HG03460 (cell line): ENCODE measurements around the gene BIN1.

Experiments used
- ATAC-seq: cut with Tn5 transposase; IDR thresholded peaks from one replicate; pipeline ENCODE4 v1.9.1; 2021; ENCODE audit not compliant: unreplicated experiment

BIN1 gene

DNA sequence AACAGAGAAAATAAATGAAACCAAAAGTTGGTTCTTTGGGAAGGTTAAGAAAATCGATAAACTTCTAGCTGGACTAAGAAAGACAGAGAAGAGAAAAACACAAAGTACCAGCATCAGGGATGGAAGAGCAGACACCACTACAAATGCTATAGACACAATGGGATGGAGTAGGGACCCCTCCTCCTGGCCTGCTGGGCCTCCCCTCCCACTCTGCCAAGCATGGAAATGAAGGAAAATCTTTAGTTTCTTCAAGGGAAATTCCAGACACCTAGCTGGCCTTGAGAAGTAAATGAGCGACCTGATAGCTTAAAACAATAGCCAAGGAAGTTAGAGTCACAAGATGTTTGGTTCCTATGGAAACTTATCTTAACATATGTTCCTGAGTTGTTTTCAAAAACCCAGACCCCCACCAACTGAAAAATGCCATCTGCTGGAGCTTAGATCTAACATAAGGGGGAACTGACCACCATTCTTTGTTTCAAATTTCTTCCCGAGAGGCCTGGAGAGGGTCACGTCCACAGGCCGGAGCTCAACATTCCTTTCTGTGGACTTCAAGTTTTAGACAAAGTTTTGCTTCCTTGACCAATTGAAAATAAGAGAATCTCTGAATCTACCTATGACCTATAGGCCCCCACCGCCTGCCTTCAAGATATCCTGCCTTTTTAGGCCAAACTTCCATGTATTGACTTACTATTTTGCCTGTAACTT lies 101.9 kb downstream of the BIN1 start:
- no peak for ATAC-seq

DNA sequence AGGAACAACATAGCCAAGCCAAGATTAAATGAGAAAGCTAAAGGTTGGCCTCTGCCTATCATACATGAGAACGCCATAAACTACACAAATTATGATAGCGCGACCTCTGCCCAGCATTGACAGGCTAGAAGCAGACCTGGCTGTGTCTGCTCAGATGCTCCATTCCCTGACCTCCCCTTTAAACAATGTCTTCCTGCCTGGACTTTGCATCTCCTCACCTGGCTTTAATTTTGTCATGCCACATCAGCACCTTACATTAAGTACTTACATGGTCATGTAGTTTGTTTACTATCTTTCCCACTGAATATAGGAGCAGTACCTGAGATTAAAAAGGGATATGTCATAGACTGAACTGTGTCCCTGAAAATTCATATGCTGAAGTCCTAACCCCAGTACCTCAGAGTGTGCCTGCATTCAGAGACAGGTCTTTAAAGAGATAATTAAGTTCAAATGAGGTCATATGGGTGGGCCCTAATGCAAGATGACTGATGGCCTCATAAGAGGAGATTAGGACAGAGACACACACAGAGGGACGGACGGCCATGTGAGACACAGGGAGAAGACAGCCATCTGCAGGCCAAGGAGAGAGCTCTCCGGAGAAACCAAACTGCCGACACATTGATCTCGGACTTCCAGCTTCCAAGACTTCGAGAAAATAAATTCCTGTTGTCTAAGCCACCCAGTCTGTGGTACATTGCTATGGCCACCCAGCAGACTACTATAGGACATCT lies 103.7 kb downstream of the BIN1 start:
- ATAC-seq = no peak

DNA sequence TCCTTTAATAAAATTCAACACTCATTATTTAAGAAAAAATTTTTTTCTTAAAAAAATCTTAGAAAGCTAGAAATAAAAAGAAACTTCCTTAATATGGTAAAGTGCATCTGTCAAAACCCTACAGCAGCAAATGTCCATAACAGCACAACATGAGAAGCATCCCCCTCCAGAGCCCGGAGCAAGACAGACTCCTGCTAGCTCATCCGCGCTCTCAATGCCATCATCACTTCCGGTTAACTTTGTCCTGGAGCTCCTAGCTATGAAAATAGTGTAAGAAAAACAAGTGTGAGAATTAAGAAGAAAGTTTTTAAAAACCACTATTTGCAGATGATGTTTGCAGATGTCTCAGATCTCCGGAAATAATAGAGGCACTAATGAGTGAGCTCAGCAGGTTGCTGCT lies 105.2 kb downstream of the BIN1 start:
- ATAC-seq = no peak

DNA sequence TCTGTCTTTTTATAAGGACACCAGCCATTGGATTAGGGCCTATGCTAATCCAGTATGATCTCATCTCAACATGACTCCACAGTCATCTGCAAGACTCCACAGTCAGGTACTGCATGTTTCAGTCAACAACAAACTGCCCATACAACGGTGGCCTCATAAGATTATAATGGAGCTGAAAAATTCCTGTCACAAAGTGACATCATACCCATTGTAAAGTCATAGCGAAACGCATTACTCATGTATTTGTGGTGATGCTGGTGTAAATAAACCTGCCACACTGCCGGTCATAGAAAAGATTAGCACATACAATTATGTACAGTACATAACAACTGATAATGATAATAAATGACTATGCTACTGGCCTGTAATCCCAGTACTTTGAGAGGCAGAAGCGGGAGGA lies 106.0 kb downstream of the BIN1 start:
- ATAC-seq = no peak

DNA sequence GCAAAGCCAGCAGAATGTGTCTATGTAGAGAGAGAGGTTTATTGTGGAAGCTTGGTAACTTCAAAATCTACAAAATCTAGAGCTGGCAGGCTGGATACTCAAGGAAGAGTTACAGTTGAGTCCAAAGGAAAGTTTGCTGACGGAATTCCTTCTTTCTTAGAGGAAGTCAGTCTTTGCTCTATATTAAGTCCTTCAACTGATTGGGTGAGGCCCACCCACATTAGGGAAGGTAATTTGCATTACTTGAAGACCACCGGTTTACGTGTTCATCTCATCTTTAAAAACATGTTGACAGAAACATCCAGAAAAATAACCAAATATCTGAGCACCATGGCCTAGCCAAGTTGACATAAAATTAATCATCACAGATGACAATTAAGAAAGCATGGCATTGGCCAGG lies 106.8 kb downstream of the BIN1 start:
- no peak for ATAC-seq

DNA sequence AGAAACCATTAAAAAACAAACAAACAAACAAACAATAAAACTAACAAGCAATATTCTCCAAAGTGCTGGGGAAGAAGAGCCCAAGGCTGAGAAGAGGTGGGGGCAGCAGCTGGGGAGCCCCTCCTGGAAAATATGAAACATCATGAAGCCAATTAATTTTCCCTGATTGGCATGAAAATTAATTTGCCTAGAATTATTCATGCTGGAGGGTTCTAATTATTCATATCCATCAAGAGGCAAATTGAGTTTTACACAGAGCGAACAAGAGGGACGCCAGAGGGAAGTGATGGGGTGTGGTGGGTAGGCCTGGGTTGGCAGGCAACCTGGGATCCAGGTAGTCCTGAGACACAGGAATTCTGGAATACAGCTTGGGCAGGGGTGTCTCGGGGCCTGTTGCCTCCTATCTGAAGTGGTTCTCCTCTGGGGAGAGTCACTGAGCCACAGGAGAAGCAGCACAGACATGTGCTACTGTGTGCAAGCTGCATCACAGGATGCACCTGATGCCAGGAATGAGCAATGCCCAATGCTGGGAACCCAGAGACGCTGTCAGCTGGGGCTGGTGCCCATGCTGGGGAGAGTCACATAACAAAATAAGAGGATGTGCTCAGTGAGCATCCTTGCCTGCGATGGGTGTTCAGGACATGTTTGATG lies 107.7 kb downstream of the BIN1 start:
- ATAC-seq = no peak

DNA sequence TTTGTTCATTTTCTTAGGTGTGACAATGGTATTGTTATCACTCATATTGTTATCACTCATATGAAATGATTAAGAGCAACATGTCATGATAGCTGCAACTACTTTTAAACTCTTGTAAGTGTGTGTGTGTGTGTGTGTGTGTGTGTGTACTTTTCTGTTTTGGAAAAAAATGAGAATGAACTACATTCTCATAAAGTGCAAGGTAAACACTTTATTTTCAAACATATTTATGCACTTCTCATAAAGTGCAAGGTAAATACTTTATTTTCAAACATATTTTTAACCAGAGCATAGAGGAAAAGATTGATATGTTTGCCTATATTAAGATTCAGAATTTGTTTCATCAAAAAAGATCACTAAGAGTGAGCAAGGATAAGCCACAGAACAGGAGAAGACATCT lies 108.5 kb downstream of the BIN1 start:
- ATAC-seq = no peak
